Mucosa of descending colon (tissue), 3 donors: ENCODE results near the gene KRTAP10-4. TPM values are rescaled to one million over a fixed set of nuclear protein-coding genes. Genes with fewer than 3 reads are reported as not detected.
"Not testable (repeated sequence)": the region's sequence is repeated elsewhere in the genome, so short reads cannot be mapped to it uniquely, and the experiment has no call there.

Experiments used
- ATAC-seq: fragments of 200-7000 bp; cut with Tn5 transposase; one replicate; pipeline ENCODE4 v1.9.1; 2020; ENCODE audit warnings: mild to moderate bottlenecking, moderate library complexity
- DNase-seq, 3 donors: peaks; one replicate each; pipeline ENCODE4 v3.0.0-alpha.2; 2020
- H3K36me3 ChIP-seq: fragments of 200-600 bp; one replicate; pipeline ENCODE4 v1.8.0; 2021; ENCODE audit warnings: low read depth, mild to moderate bottlenecking
- H3K4me1 ChIP-seq: fragments of 200-600 bp; one replicate; pipeline ENCODE4 v1.8.0; 2021; ENCODE audit warnings: low read depth, mild to moderate bottlenecking
- H3K4me3 ChIP-seq: fragments of 200-600 bp; one replicate; pipeline ENCODE4 v1.8.0; 2021; ENCODE audit warnings: mild to moderate bottlenecking
- H3K9me3 ChIP-seq: fragments of 200-600 bp; one replicate; pipeline ENCODE4 v1.8.0; 2021; ENCODE audit warnings: mild to moderate bottlenecking
- intact Hi-C, 2 donors: fragments of 100-400 bp; cut with DNase I in 1 of 2; cut with micrococcal nuclease in 1 of 2; formaldehyde crosslinking; loops; one replicate each; pipeline versions ENCODE4 v1.11.0 to v1.11.1; 2022; cut with DNase I, micrococcal nuclease
- total RNA-seq, 3 donors: library from RNA; stranded (reverse); fragmentation: NEBNext Ultra II Directional in 2 of 3; extraction: Animal tissue kit (Norgen Biotek cat#: 25700) in 2 of 3; gene quantifications; one replicate each; pipeline versions ENCODE4 v1.2.1 to v1.2.4, GENCODE V29; 2021 to 2023
- TF ChIP-seq, protein P1 (sequence below): fragments of 200-600 bp; IDR thresholded peaks from one replicate; pipeline ENCODE4 v1.8.0; 2022; ENCODE audit warnings: antibody characterized with exemption, mild to moderate bottlenecking
- donor health status: DM: no; HTN: no; CAD: no; lungs with moderate emphysema.
- donor health status: DM: no; HTN: no; CAD: no.
- donor health status: DM: no; HTN: yes; CAD: no.

The KRTAP10-4 gene
- total RNA-seq, 3 donors from 2014 or later = not detected

DNA sequence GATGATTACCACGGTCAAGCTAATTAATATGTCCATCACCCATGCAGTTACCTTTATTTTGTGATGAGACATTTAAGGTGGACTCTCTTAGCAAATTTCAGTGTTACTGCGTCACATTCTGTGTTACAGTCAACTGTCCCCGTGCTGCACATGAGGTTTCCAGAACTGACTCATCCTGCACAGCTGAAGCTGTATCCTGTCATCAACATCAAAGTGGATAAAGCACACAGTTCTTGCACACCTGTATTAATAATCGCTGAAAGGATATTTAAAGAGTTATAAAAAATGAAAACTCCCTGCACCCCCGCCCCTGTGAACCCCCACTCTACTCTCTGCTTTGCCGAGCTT lies 10.2 kb downstream of the KRTAP10-4 start:
- no peak for ATAC-seq
- TF ChIP-seq, protein P1, sequence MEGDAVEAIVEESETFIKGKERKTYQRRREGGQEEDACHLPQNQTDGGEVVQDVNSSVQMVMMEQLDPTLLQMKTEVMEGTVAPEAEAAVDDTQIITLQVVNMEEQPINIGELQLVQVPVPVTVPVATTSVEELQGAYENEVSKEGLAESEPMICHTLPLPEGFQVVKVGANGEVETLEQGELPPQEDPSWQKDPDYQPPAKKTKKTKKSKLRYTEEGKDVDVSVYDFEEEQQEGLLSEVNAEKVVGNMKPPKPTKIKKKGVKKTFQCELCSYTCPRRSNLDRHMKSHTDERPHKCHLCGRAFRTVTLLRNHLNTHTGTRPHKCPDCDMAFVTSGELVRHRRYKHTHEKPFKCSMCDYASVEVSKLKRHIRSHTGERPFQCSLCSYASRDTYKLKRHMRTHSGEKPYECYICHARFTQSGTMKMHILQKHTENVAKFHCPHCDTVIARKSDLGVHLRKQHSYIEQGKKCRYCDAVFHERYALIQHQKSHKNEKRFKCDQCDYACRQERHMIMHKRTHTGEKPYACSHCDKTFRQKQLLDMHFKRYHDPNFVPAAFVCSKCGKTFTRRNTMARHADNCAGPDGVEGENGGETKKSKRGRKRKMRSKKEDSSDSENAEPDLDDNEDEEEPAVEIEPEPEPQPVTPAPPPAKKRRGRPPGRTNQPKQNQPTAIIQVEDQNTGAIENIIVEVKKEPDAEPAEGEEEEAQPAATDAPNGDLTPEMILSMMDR = no peak

DNA sequence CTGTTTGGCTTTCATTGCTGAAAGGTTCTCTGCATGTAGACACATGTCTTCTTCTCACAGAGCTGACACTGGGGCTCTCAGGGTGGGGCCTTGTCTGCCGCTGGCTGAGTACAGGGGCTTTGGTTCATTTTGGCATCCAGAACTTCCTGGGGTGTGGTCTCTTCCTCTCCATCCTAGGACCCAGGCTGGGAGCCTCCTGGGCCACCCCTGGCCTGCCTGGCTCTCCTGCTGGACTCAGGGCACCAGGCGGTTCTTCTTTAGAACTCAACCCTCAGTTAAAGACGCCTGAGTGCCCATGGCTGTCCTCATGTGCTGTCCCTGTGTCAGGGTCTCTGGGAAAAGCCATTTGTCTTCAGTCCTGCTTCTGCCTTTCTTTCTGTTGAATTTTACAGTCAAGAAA lies 12.4 kb downstream of the KRTAP10-4 start:
- Histone ChIP-seq H3K9me3 (peaks cover 8% of the 10 kb centered on the region), H3K36me3 (no peaks in the 10 kb centered on the region), H3K4me3 (no peak overlapping the region), H3K4me1 (no peaks in the 10 kb centered on the region)
- TF ChIP-seq, protein P1 = no peak
- intact Hi-C loops = no loop called here
- DNase-seq (no peak), ATAC-seq (no peak)

More for the DNA sequence above, 10.2 kb downstream of the KRTAP10-4 start:
- H3K4me3 ChIP-seq = no peak overlapping the region
- DNase-seq = no peak
- peaks cover 9% of the 10 kb centered on the region for H3K9me3 ChIP-seq
- H3K36me3 ChIP-seq = no peaks in the 10 kb centered on the region
- no peaks in the 10 kb centered on the region for H3K4me1 ChIP-seq
- intact Hi-C loops = no loop called here

DNA sequence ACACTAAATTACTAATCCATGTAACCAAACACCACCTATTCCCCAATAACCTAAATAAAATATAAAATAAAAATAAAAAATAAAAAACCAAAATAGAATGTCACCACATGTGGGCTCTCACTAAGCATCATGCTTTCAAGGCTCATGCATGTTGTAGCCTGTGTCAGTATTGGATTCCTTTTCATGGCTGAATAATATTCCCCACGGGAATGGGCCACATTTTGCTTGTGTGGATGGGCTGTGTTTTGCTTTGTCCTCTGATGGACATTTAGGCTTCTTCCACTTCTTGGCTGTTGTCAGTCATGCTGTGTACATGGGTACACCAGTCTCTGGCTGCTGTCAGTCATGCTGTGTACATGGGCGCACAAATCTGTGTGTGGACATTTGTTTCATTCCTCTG lies 15.6 kb downstream of the KRTAP10-4 start:
- H3K4me1 ChIP-seq = no peaks in the 10 kb centered on the region
- no peaks in the 10 kb centered on the region for H3K9me3 ChIP-seq
- no peak for DNase-seq
- no peak for ATAC-seq
- TF ChIP-seq, protein P1 = no peak
- no peaks in the 10 kb centered on the region for H3K36me3 ChIP-seq
- intact Hi-C loops = no loop called here
- no peak overlapping the region for H3K4me3 ChIP-seq

DNA sequence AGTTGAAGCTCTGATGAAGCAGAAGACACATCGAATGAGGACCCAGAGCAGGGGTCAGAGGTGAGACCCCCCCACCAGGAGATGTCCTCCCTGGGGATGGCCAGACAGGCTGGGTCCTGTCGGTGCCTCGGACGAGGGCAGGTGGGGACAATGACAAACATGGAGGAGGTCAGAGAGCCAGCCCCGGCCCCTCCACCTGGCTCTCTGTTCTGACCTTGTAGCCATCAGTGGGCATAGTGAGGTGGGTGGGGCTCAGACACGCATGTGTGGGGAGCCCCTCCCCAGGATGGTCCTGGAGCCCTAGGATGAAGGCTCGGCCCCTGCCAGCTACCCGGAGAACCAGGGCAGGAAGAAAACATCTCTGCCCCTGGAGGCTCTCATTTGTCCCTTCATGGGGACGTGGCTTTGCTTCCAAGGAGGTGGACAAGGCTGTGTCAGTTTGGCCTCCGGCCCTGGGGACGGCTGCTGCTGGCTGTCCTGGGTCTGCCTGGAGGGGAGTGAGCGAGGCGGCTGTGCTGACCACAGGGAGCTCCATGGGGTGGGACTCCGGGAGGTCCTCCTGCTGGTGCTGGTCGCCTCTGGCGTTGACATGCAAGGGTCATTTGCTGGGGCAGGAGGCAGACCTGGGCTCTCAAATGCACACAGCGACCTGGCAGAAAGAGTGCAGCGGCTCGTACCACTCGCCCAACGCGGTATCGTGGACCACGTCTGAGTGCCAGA lies 16.2 kb downstream of the KRTAP10-4 start:
- no peaks in the 10 kb centered on the region for H3K4me1 ChIP-seq
- intact Hi-C loops = no loop called here
- no peak overlapping the region for H3K4me3 ChIP-seq
- H3K36me3 ChIP-seq = no peaks in the 10 kb centered on the region
- ATAC-seq (no peak), DNase-seq (no peak)
- TF ChIP-seq, protein P1 = no peak
- no peaks in the 10 kb centered on the region for H3K9me3 ChIP-seq

DNA sequence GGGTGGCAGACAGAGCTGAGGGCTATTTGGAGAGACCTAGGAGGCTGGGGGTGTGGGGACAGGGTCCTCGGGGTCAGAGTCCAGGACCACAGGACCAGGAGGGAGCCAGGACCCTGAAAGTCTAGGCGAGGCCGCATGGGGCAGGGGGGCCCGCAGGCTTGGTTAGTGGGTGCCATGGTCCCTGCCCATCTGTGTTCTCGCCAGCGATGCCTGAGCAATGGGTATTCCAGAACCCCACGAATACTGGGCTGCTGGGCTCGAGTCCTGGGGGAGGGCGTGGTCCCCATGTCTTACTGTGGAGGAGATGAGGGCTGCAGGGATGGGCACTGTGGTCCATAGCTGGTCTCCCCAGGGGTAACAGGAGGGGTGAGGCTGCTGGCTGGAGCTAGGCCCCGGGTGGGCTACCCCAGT lies 16.8 kb downstream of the KRTAP10-4 start:
- H3K4me3 ChIP-seq = no peak overlapping the region
- H3K9me3 ChIP-seq = no peaks in the 10 kb centered on the region
- intact Hi-C loops = no loop called here
- no peak for ATAC-seq
- DNase-seq = no peak
- H3K36me3 ChIP-seq = no peaks in the 10 kb centered on the region
- TF ChIP-seq, protein P1 = no peak
- H3K4me1 ChIP-seq = no peaks in the 10 kb centered on the region

DNA sequence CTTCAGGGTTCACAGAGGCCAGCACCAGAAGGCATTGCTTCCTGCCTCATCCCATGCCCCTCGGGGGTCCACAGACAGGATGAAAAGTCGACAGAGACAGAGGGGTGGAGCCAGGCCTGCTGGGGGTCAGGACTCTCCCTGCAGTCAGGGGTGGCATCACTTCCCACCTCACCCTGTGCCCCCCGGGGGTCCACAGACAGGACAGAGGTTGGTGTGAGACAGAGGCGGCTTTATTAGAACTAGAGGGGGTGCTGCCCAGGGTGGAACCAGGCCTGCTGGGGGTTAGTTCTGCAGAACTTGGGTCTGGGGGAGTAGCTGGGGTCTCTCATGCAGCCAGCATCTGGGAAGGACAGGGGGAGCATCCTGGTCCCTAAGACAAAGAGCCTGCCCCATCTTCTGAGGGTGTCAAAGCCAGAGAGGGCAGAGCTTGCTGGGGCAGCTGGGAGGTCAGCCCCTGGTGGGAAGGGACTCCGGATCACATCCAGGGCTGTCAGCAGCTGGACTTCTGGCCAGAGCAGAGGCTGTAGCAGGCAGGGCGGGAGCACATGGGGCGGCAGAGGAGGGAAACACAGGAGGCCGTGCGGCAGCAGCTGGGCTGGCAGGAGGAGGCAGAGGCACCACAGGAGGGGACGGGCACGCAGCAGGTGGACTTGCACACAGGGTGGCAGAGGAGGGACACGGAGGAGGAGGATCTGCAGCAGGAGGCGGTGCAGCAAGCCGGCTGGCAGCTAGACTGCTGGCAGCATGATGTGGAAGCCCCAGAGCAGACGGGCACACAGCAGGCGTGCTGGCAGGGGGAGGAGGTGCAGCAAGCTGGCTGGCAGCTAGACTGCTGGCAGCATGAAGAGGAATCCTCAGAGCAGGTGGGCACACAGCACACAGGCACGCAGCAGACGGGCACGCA lies 17.6 kb downstream of the KRTAP10-4 start:
- H3K36me3 ChIP-seq, H3K4me3 ChIP-seq, H3K4me1 ChIP-seq, DNase-seq, intact Hi-C loops, H3K9me3 ChIP-seq, ATAC-seq: not testable (repeated sequence)

DNA sequence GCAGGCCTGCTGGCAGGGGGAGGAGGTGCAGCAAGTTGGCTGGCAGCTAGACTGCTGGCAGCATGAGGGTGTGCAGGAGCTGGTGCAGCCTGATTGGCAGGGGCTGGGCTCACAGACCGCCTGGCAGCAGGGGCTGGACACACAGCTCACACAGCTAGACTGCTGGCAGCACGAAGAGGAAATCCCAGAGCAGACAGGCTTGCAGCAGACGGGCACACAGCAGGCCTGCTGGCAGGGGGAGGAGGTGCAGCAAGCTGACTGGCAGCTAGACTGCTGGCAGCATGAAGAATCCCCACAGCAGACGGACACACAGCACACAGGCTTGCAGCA lies 18.2 kb downstream of the KRTAP10-4 start:
- ATAC-seq, DNase-seq, H3K4me1 ChIP-seq, H3K36me3 ChIP-seq, H3K9me3 ChIP-seq, intact Hi-C loops, H3K4me3 ChIP-seq: not testable (repeated sequence)
